Effector memory CD4-positive, alpha-beta T cell (primary cell): Measurements from ENCODE around the gene OSBP2.

Source experiments
- DNase-seq, 3 donors: peaks; one replicate each; pipeline ENCODE4 v3.0.0-alpha.2; 2020
- H3K27ac ChIP-seq: 2 replicates; pipeline ENCODE4 v1.7.0; 2013; ENCODE audit warnings: mild to moderate bottlenecking, low read length, moderate library complexity; ENCODE audit not compliant: insufficient read depth, poor library complexity, severe bottlenecking
- H3K27me3 ChIP-seq: replicated peaks from 2 replicates; pipeline ENCODE4 v1.7.0; 2013; ENCODE audit warnings: mild to moderate bottlenecking, low read length; ENCODE audit not compliant: insufficient read depth, control insufficient read depth, poor library complexity, severe bottlenecking
- H3K36me3 ChIP-seq: 2 replicates; pipeline ENCODE4 v1.7.0; 2013; ENCODE audit warnings: mild to moderate bottlenecking, low read length, moderate library complexity; ENCODE audit not compliant: control insufficient read depth, insufficient read depth
- H3K4me1 ChIP-seq: 2 replicates; pipeline ENCODE4 v1.7.0; 2013; ENCODE audit warnings: low read length, mild to moderate bottlenecking; ENCODE audit not compliant: control insufficient read depth, insufficient read depth, poor library complexity, severe bottlenecking
- H3K4me3 ChIP-seq: 2 replicates; pipeline ENCODE4 v1.7.0; 2013; ENCODE audit warnings: low read length, low read depth, mild to moderate bottlenecking; ENCODE audit not compliant: insufficient read depth, poor library complexity, severe bottlenecking
- H3K9me3 ChIP-seq: 2 replicates; pipeline ENCODE4 v1.7.0; 2013; ENCODE audit warnings: mild to moderate bottlenecking, low read length, moderate library complexity; ENCODE audit not compliant: control insufficient read depth
- total RNA-seq, 3 donors: gene quantifications; one replicate each; lab custom pipeline; 2026; lab: John Stamatoyannopoulos, UW

The OSBP2 gene, protein sequence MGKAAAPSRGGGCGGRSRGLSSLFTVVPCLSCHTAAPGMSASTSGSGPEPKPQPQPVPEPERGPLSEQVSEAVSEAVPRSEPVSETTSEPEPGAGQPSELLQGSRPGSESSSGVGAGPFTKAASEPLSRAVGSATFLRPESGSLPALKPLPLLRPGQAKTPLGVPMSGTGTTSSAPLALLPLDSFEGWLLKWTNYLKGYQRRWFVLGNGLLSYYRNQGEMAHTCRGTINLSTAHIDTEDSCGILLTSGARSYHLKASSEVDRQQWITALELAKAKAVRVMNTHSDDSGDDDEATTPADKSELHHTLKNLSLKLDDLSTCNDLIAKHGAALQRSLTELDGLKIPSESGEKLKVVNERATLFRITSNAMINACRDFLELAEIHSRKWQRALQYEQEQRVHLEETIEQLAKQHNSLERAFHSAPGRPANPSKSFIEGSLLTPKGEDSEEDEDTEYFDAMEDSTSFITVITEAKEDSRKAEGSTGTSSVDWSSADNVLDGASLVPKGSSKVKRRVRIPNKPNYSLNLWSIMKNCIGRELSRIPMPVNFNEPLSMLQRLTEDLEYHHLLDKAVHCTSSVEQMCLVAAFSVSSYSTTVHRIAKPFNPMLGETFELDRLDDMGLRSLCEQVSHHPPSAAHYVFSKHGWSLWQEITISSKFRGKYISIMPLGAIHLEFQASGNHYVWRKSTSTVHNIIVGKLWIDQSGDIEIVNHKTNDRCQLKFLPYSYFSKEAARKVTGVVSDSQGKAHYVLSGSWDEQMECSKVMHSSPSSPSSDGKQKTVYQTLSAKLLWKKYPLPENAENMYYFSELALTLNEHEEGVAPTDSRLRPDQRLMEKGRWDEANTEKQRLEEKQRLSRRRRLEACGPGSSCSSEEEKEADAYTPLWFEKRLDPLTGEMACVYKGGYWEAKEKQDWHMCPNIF
- total RNA-seq, result 1.4 to 2.0 (median 1.9) reads per million in 3 donors

DNA sequence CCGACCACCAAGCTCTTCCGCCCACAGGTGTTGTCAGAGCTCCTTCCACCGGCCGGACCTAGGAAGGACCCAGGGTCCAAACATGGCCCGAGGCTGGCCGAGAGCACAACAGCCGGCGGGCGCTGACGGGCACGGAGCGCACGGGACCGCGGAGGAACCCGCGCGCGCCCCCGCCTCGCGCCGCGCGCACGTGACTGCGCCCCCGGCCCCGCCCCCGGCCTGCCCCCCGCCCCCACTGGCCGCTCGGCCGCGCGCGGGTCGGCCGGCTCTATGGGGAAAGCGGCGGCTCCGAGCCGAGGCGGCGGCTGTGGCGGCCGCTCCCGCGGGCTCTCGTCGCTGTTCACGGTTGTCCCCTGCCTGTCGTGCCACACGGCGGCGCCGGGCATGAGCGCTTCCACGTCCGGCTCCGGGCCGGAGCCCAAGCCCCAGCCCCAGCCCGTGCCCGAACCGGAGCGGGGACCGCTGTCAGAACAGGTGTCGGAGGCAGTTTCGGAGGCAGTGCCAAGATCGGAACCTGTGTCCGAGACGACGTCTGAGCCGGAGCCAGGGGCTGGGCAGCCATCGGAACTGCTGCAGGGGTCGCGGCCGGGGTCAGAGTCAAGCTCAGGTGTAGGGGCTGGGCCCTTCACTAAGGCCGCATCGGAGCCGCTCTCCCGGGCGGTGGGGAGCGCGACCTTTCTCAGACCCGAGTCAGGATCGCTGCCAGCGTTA is at the start of gene OSBP2:
TSS of gene OSBP2 (plus strand) at position 235 of the 711 bp plus-strand sequence. CDS start at position 271, 36 bp downstream.
- Histone ChIP-seq H3K36me3 (no peaks in the 10 kb centered on the region), H3K4me1 (peaks cover 7% of the 10 kb centered on the region), H3K27me3 (no peaks in the 10 kb centered on the region), H3K27ac (no peak within 1 kb of the TSS), H3K9me3 (no peaks in the 10 kb centered on the region), H3K4me3 (peak within 1 kb of the TSS; percentile 75)
- no peak for DNase-seq

DNA sequence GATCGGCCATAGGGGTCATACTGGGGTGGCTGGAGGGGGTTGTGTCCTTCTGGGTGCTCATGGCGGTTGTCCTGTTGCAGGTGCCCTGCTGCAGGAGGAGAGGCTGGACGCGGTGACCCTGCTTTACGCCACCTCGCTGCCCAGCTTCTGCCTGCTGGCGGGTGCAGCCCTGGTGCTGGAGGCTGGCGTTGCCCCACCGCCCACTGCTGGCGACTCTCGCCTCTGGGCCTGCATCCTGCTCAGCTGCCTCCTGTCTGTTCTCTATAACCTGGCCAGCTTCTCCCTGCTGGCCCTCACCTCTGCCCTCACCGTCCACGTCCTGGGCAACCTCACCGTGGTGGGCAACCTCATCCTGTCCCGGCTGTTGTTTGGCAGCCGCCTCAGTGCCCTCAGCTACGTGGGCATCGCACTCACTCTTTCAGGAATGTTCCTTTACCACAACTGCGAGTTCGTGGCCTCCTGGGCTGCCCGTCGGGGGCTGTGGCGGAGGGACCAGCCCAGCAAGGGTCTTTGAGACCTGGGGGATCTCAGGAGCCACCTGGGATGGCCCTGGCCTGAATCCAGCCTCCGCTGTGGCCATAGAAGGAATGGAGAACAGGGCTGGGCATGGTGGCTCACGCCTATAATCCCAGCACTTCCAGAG is 48.0 kb upstream of the OSBP2 start:
- no peak for DNase-seq
- Histone ChIP-seq H3K27ac (no peak overlapping the region), H3K4me3 (no peak overlapping the region), H3K9me3 (no peaks in the 10 kb centered on the region), H3K27me3 (no peaks in the 10 kb centered on the region), H3K36me3 (no peaks in the 10 kb centered on the region), H3K4me1 (no peaks in the 10 kb centered on the region)

DNA sequence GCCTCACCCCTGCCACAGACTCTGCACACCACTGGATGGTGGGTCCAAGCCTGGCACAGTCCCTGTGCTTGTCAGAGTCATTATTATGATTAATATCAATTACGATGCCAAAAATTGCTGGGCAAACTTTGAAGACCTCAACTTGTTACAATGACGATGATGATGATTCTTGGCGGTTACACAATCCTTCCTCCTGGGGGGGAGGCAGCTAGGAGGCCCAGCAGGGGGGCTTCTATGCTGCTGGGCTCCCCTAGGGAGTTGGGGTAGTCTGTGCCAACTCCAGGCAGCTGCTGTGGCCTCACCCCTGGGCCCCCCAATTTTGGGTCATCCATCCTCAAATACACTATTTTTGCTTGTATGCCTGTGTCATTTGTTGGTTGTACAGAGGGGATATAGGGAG is 47.1 kb upstream of the OSBP2 start:
- no peak for DNase-seq
- Histone ChIP-seq H3K36me3 (no peaks in the 10 kb centered on the region), H3K9me3 (no peaks in the 10 kb centered on the region), H3K27ac (no peak overlapping the region), H3K4me3 (no peak overlapping the region), H3K27me3 (no peaks in the 10 kb centered on the region), H3K4me1 (no peaks in the 10 kb centered on the region)

DNA sequence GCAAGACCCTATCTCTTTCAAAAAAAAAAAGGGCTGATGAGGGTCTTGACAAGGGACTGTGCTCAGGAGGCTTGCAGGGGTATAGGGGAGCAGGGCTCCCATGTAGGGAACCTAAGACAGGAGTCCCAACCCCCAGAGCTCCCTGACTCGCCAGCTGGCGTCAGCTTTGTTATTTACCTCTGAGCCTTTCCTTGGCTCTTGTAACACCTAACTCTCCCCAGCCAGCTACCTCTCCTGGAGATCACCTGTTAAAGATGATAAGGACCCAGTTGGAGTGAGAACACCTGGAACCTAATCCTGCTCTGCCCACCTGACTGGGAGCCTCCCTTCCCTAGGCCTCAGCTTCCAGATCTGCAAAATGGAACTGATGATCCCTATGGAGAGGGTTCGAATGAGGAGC is 45.8 kb upstream of the OSBP2 start:
- Histone ChIP-seq H3K9me3 (no peaks in the 10 kb centered on the region), H3K4me3 (no peak overlapping the region), H3K27ac (no peak overlapping the region), H3K36me3 (no peaks in the 10 kb centered on the region), H3K27me3 (no peaks in the 10 kb centered on the region), H3K4me1 (no peaks in the 10 kb centered on the region)
- no peak for DNase-seq

DNA sequence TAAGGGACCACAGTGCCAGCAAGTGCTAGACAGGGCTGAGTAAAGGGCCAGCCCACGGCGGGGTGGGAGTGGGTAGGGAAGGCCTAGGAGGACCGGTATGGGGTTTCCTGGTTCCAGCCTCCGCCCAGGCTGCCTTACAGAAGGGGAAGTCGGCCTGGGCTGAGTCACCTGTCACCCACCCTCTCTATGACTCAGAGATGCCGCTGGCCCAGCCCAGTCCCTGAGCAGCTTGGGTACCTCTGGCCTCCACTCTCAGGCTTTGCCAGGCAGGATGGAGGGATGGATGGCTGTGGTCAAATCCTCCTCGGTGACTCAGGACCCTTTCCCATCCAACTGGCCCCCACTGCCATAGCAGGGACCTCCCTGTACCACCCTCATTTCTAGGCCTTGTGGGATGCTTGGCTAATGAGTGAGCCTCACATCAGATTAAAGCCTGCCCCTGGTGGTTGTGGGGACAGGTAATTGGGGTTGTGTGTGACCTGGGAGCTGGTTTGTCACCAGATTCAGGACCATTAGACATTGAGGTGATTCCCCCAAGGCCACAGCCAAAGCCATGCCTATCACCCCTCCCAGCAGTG is 45.2 kb upstream of the OSBP2 start:
- Histone ChIP-seq H3K36me3 (no peaks in the 10 kb centered on the region), H3K27me3 (no peaks in the 10 kb centered on the region), H3K4me1 (no peaks in the 10 kb centered on the region), H3K9me3 (no peaks in the 10 kb centered on the region), H3K27ac (no peak overlapping the region), H3K4me3 (no peak overlapping the region)
- peak; percentile 38 to 55 (median 55) for DNase-seq

DNA sequence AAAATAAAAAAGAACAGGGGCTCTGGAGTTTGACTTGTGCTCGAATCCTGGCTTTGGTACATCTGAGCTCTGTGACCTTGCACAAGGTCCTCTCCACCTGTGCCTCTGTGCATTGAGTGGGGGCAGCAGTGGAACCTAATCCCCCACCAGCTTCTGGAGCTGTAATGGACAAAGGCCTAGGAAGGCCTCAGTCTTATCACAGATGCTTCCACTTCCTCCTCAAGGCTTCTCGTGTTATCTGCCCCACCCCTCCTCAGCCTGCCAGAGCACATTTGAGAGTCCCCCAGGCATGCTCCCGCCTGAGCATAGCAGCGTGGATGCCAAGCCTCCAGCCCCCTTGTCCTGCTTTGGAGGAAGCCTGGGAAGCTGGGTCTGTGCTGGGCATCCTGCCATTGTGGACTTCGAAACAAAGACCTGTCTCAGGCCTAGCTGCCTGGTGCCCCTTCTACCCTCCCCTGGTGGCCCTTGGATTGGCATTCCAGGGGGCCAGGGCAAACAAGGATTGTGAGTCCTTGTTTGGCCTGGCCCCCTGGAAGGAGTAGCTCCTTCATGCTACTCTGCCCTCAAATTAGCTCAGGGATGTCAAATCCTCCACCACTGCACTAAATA is 44.1 kb upstream of the OSBP2 start:
- peaks cover 3% of the 10 kb centered on the region for H3K36me3 ChIP-seq
- no peak overlapping the region for H3K4me3 ChIP-seq
- DNase-seq, result no peak
- H3K27ac ChIP-seq, result no peak overlapping the region
- no peaks in the 10 kb centered on the region for H3K4me1 ChIP-seq
- H3K9me3 ChIP-seq, result no peaks in the 10 kb centered on the region
- H3K27me3 ChIP-seq, result no peaks in the 10 kb centered on the region

DNA sequence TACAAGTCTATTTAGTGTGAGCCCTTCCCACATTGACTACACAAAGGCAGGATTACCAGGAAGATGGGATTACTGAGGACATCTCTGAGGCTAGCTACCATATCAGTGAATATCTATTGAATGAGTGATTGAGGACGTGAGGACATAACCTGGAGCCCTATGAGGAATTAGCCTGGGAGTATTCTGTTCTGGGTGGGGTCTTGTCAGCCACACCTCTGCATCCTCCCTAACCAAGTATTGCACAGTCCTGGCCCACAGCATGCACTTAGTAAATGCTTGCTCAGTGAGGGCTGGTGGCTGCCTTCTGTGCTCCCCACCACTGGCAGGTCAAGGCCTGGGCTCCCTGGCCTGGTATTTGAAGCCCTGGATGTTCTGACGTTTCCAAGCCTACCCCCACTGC is 41.8 kb upstream of the OSBP2 start:
- Histone ChIP-seq H3K4me1 (no peaks in the 10 kb centered on the region), H3K27me3 (no peaks in the 10 kb centered on the region), H3K4me3 (no peak overlapping the region), H3K27ac (no peak overlapping the region), H3K9me3 (no peaks in the 10 kb centered on the region), H3K36me3 (peaks cover 3% of the 10 kb centered on the region)
- no peak for DNase-seq

DNA sequence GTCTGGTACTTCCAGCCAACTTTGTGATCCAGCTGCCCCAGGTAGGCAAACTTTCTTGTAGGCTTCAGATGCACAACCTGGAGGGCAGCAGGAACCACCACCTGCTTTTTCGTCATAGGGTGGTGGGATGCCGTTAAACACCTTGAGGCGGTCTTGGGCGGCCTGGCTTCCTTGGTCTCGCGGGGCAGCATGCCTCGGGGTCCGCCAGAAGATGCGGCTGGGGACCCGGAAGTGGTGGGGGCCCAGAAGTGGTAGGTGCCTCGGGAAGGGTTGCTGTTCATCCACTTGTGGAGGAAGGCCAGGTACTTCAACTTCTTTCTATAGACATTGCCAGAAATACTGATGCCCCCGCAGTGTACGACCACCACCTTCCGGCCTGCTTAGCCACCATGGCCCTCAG is 40.3 kb upstream of the OSBP2 start:
- H3K27ac ChIP-seq, result no peak overlapping the region
- peaks cover 3% of the 10 kb centered on the region for H3K36me3 ChIP-seq
- H3K4me1 ChIP-seq, result no peaks in the 10 kb centered on the region
- DNase-seq, result no peak
- no peak overlapping the region for H3K4me3 ChIP-seq
- no peaks in the 10 kb centered on the region for H3K9me3 ChIP-seq
- no peaks in the 10 kb centered on the region for H3K27me3 ChIP-seq

DNA sequence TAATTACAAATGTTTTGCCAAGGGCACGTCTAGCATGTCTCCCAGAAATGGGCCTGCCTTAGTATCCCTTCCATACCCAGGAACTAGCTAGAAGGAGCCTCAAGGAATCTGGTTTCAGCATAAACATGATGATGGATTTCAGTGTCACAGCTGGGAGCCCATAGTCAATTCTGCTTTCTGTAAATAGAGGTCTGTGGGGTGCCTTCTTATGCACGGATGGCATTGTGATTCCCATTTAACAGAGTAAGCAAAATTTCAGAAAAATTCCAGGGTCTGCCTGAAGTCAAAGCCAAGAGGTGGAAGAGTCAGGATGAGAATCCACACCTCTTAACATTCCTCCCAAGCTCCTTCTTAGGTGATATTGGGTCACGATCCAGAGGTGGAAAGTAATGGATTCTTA is 39.1 kb upstream of the OSBP2 start:
- no peak for DNase-seq
- no peak overlapping the region for H3K4me3 ChIP-seq
- peaks cover 3% of the 10 kb centered on the region for H3K36me3 ChIP-seq
- no peak overlapping the region for H3K27ac ChIP-seq
- no peaks in the 10 kb centered on the region for H3K27me3 ChIP-seq
- no peaks in the 10 kb centered on the region for H3K9me3 ChIP-seq
- no peaks in the 10 kb centered on the region for H3K4me1 ChIP-seq
